GM12873 (cell line): ENCODE measurements around the gene LRRC3C.

Experiments
- TF ChIP-seq, protein P1 (sequence below): IDR thresholded peaks from 2 replicates; pipeline ENCODE4 v1.5.1; 2012; ENCODE audit warnings: low read depth, mild to moderate bottlenecking, moderate library complexity, low read length, control low read depth; ENCODE audit not compliant: insufficient read depth; ENCODE audit errors: missing control alignments

LRRC3C gene

DNA sequence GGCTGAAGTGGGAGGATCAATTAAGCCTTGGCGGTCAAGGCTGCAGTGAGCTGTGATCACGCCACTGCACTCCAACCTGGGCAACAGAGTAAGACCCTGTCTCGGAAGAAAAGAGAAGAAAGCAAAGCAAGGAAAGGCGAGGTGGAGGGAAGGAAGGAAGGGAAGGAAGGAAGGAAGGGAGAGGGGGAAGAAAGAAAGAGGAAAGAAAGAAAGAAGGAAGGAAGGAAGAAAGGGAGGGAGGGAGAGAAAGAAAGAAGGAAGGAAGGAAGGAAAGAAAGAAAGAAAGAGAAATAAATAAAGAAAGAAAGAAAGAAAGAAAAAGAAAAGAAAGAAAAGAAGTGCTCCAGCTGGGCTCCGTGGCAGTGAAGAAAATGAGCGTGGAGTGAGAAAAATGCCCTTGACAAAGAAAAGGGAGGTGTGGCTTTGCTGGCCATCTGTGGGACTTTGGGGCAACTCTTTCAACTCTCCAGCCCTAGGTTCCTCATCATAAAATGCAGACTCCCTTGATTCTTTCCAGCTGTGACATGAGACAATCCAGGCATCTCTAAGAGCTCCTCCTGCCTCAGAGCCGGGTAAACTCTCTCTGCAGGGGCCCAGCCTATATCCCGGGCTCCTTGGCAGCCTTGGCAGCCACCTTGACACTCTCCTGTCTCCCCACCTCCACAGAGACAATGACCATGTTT, 37.6 kb downstream of the LRRC3C start:
- TF ChIP-seq, protein P1, sequence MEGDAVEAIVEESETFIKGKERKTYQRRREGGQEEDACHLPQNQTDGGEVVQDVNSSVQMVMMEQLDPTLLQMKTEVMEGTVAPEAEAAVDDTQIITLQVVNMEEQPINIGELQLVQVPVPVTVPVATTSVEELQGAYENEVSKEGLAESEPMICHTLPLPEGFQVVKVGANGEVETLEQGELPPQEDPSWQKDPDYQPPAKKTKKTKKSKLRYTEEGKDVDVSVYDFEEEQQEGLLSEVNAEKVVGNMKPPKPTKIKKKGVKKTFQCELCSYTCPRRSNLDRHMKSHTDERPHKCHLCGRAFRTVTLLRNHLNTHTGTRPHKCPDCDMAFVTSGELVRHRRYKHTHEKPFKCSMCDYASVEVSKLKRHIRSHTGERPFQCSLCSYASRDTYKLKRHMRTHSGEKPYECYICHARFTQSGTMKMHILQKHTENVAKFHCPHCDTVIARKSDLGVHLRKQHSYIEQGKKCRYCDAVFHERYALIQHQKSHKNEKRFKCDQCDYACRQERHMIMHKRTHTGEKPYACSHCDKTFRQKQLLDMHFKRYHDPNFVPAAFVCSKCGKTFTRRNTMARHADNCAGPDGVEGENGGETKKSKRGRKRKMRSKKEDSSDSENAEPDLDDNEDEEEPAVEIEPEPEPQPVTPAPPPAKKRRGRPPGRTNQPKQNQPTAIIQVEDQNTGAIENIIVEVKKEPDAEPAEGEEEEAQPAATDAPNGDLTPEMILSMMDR = no peak

DNA sequence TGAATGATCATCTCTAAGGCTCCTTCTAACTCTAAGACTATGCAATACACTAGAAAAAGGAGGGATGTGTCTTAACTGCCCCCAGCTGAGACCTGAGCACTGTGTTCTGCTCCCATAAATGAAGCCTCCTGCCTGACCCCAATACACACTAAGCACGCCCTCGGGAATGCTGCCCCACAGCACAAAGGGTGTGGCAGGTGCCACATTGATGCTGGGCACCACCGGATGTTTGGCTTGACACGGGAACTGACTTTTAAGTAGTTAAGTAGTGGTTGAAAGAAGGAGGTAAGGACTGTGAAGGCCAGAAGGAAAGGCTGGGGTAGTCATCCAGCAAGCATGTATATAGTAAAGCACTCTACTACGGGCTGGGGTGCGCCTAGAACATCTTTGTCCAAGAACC, 39.2 kb downstream of the LRRC3C start:
- TF ChIP-seq, protein P1 = no peak

DNA sequence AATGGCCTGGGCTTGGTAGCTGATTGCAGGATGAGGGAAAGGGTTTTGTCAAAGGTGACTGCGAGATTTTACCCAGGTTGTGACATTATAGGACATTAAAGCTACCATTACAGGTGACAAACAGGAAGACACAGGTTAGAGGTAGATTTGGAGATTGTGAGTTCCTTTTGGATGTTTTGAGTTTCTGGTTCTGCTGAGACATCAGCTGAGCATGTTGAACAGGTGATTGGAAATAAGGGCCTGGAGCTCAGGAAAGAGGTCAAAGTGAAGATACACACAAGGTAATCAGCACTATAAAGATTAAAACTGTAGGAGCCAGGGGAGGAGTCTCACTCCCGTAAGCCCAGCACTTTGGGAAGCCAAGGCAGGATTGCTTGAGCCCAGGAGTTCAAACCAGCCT, 41.2 kb downstream of the LRRC3C start:
- TF ChIP-seq, protein P1 = no peak

DNA sequence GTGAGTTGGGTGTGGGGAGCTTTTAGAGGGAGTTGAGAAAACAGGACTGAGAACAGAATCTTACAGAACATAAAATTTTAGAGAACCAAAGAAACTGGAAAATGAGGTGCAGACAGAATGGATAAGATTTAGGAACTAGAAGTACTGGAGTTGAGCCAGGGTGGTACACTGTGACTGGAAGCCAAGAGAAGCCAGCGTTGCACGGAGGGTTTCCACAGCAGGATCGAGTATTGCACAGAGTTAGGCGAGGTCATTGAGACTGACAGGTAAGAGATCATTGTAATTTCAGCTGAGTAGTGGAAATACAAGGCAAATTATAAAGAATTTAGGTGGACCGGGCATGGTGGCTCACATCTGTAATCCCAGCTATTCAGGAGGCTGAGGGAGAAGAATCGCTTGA, 41.8 kb downstream of the LRRC3C start:
- TF ChIP-seq, protein P1 = no peak

DNA sequence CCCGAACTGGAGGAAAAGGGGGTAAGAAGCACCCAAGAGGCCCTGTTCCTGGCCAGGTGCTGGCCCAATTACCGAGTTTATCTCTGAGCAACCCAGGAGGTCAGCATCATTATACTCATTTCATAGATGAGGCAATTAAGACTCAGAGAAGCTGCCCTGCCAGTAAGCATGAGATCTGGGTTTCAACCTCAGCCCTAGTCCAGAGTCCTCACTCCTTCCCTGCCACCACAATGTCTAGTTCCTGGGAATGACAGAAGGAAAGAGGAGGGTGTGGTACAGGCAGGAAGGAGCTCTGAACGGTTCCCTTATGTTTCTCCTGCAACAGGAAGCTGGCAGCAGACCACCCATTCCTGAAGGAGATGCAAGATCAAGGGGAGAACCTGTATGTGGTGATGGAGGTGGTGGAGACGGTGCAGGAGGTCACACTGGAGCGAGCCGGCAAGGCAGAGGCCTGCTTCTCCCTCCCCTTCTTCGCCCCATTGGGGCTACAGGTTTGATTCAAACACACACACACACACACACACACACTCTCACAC, 42.7 kb downstream of the LRRC3C start:
- TF ChIP-seq, protein P1 = no peak

DNA sequence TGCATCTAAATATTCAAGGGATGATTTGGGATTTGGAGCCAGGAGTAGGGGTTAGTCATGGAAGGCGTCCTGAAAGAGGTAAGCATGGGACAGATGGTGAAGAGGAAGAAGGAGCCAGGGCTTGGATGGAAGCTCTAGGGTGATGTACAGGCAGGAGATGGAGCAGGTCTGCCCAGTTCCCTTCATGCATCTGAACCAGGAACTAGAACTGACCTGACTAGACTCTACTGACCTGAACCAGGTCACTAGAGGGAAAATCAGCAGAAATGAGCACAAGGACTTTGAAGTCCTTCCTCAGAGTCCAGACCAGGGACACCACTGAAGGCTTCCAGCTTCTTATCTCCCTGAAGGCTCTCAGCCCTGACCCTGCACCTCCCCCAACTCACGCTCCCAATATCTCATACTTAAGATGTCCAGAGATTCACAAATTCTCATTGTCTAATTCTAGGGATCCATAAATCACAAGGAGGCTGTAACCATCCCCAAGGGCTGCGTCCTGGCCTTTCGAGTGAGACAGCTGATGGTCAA, 43.6 kb downstream of the LRRC3C start:
- TF ChIP-seq, protein P1 = no peak

DNA sequence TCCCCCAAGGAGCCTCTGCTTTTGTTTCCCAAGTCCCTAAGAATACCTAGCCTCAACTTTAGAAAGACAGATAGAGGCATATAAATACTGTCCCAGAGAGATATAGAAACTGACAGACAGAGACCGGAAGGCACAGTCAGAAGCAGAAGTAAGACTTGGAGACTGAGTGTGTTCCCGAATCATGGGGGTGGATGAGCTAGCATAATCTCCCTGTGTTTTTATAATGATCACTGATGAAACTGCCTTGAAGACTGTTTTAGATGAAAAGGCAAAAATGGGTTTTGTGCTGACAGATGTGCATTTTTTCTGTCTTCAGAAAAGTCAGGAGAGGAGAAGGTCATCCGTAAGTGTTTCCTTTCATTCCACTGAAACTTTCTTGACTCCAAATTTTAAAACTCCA, 44.7 kb downstream of the LRRC3C start:
- TF ChIP-seq, protein P1 = no peak
